Epidermal melanocyte (primary cell): ENCODE data around the gene NPC1.
"Not testable (repeated sequence)": the region's sequence is repeated elsewhere in the genome, so short reads cannot be mapped to it uniquely, and the experiment has no call there.

Experiments
- DNase-seq: peaks from one replicate; pipeline ENCODE4 v3.0.0; 2011; ENCODE audit warnings: low spot score; ENCODE audit not compliant: insufficient read length

The NPC1 gene

DNA sequence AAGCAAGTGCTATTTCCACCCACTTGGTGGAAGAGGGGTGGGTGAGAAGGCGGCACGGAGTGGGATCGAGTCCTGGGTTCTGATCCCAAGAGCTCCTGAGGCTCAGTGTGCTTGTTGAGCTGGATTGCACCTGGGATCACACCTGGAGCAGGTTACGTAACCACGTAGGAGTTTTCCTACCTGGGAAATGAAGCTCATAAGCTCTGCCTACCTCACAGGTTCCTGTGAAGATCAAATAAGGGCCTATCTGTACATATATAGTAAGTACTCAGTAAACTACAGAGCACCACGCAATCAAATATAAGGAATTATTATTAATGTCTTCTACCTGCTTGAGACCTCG, 11.0 kb downstream of the NPC1 start:
- no peak for DNase-seq

DNA sequence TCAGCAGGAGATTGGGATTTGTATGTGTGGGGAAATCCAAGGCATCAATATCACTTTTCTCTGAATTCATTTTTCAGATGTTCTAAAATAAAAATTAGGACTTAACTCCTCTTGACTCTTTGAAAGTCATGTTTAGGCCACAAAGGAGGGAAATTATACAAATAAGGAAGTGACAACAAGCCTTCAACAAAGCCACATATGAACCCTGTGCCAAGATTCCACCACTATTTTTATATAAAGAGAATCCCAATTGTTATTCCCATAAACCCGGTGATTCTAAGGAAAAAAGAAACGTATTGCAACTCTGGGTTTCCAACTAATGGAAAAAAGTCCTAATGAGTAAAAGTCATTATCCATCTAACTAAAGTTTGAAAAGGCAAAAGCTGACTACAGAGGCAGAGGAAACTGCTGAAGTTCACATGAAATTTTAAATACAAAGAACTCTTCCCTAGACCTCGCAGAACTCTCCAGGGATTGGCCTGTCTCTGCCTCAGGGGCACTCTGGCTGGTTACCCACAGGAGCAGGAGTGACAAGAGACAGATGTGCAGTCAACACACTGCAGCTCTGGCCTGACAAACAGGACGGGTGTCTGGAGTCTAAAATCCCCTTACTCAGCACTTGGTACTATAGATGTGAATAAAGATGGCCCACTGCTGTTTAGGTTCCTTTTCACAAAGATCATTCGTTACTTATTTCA, 11.5 kb downstream of the NPC1 start:
- DNase-seq: no peak

DNA sequence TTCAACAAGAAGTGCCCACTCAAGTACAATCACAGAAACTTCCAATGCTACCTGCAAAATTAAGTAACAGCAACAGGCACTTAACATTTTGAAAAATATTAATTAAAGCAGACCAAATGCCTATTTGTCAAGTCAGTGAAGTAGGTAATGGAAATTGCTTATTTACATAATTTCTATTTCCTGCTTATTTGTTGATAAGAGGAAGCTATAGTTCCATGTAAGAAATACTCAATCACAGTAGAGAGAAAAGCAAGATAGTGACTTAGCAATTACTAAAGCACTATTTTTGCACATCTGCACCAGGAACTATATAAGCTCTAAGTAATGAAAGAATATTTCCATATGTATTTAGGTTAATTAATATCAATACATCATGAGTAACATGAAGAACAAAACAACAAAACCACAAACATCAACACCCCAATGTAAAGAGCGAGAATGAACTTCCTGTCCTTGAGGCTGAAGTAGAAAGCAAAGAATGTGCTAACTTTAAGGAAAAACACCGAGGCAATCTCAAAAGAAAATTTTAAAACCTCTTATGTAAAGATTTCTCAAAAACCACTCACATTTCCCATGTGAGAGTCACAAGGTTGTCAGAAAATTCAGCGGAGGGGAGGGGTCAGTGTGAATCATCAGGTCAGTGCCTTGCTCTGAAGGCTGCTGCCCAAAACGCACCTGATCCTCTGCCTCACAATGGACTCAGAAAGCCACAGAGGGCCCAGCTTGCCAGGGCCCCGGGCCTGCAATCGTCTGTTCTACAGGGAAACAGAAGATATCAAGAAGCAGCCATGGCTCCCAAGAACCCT, 12.5 kb downstream of the NPC1 start:
- DNase-seq: no peak

DNA sequence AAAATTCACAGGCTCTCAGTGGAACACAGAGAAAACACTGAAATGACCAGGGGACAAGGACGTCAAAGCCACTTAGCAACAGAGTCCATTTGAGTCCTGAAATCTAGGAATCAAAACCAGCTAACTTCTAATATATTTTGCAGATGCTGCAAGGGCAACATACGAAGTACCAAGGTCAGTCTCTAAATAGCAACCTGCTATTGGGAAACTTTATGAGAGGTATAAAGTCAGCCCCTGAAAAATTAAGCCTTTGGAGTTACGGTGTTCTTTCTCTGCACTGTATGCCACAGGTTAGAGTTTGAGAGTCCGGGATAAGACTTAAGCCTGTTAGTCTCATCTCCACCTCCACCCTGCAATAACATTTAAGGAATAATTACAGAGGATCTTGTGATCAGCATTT, 13.3 kb downstream of the NPC1 start:
- no peak for DNase-seq

DNA sequence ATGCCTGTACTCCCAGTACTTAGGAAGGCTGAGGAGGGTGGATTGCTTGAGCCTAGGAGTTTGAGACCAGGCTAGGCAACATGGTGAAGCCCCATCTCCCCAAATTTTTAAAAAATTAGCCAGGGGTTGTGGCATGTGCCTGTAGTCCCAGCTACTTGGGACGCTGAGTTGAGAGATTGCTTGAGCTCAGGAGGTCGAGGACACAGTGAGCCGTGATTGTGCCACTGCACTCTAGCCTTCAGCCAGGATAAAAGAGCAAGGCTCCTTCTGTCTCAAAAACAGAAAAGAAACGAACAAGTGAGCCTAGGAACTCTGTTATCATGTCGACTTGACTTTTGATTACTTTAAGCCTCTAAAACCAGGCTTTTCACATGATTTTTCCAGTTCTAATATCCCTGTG, 13.7 kb downstream of the NPC1 start:
- no peak for DNase-seq

DNA sequence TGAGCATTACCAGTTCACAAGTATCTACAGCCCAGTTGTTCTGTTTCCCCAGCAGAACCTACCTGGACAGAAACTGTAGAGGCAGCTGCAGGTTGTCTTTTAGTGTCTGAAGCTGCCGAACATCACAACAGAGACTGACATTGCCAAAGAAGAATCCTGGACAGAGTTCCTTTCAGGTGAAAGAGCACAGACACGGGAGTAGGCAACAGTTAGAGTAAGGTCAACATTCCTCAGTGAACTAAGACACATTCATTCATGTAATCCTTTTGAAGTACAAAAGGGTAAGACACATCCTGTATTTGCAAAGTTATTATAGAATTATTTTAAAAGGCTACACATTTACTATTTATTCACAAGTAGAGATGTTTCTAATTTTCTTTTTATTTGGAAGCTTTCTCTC, 14.3 kb downstream of the NPC1 start:
- DNase-seq: no peak

DNA sequence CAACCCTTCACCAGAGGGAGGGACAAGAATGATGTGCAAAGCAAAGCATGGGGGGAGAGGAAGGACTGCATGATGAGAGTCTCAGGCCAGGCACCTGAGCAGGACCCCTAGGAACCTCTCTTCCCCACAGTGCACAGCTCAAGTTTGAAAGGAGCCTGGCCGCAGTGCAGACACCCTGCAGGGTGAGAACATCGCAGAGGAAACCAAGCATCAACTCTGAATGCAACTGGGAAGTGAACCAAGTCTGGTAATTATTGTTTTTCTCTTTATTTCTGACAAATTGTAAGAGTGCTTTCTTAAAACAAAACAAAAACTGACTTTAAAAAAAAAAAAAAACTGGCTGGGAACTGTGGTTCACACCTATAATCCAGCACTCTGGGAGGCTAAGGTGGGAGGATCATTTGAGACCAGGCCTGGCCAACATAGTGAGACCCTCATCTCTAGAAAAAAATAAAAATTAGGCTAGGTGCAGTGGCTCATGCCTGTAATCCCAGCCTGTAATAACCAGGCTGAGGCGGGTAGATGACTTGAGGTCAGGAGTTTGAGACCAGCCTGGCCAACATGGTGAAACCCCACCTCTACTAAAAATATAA, 15.3 kb downstream of the NPC1 start:
- no peak for DNase-seq

DNA sequence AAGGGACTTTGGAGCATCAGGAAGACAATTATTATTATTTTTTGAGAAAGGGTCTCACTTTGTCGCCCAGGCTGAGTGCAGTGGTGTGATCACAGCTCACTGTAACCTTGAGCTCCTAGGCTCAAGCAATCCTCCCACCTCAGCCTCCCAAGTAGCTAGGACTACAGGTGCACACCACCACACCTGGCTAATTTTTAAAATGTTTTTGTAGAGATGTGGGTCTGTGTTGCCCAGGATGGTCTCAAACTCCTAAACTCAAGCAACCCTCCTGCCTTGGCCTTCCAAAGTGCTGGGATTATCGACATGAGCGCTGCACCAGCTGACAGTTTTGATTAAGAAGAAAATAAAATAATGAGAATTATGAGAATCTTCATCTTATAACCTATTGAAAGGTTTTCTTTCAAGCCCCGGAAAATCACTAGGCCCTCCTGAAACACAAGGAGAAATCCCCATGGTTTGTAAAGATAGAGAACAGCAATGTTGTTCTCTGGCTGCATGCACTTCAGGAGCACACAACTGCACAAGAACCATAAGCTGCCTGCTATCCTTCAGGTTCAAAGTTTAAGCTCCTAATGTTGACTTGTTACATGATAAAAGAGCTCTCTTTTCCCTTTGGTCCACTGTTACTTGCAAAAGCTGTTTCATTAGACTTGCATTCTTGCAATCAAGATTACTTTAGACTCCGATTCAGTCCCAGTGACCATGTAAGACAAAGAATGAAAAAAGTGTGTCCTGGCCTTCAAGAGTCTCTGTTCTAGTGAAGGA, 16.8 kb downstream of the NPC1 start:
- no peak for DNase-seq

DNA sequence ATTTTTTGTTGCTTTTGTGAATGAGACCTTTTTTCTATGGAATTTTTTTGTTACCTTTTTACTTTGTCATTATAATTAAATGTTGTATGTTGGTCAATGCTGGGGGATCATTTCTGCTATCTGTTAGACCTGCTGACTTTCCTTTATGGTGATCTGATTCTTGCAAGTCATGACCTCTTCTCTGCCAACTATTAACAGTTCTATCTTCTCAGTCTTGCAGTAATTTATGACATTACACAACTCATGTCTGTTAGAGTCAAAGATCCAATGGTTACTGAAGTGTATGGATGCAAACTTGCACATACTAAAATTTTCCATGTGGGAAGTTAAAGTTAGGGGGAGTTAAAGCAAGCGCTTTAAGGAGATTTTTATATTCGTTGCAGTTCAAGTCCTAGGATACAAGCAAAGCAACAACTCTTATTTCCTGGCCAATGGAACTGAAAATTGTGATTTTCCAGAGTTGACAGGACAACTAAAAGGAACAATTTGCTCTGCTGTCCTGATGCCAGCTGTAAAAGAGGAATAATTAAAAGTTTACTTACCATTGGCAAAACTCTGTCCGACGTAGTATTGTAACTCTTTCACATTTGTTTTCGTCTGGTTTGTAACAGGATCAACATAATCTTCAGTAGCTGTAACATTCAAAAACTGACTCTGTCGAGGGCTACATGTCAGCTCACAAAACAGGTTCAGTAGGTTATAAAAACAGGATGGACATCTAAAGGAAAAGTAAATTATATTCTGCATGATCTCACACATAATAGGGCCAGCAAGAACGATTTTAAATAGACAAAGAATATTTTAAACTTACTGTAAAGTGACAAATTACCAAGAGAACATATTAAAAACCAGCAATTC, 17.8 kb downstream of the NPC1 start:
- DNase-seq: no peak

DNA sequence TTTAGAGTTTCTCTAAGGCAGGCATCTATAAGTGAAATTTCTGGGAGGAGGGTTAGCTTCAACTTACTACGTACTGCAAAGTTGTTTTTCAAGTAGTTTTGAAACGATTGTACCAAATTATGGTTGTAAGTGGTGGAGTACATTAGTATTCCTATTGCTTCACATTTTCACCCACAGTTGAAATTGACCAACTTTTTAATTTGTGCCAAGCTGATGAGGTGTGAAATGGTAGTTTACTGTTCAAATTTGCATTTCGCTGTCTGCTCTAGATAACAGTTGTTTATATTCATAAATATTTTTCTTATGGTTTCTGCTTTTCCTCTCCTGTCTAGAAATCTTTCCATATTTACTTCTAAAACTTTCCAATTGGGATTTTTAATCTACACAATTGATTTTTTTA, 18.6 kb downstream of the NPC1 start:
- DNase-seq: no peak

DNA sequence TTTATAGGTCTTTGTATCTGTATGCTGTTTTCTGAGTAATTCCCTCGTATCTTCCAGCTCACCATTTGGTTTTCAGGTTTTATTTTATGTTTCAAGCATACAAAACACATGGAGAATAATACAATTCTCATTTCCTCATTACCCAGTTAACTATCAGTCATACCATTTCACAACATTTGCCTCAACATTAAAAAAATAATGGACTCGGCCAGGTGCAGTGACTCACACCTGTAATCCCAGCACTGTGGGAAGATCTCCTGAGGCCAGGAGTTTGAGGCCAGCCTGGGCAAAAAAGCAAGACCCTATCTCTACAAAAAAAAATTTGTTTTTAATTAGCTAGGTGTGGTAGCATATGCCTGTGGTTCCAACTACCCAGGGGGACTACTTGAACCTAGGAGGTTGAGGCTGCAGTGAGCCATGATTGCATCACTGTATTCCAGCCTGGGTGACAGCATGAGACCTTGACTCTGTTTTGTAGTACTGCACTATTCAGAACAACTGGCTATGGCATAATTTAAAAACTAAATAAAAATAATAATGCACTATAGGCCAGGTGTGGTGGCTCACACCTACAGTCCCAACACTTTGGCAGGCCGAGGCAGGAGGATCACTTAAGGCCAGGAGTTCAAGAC, 20.3 kb downstream of the NPC1 start:
- no peak for DNase-seq

DNA sequence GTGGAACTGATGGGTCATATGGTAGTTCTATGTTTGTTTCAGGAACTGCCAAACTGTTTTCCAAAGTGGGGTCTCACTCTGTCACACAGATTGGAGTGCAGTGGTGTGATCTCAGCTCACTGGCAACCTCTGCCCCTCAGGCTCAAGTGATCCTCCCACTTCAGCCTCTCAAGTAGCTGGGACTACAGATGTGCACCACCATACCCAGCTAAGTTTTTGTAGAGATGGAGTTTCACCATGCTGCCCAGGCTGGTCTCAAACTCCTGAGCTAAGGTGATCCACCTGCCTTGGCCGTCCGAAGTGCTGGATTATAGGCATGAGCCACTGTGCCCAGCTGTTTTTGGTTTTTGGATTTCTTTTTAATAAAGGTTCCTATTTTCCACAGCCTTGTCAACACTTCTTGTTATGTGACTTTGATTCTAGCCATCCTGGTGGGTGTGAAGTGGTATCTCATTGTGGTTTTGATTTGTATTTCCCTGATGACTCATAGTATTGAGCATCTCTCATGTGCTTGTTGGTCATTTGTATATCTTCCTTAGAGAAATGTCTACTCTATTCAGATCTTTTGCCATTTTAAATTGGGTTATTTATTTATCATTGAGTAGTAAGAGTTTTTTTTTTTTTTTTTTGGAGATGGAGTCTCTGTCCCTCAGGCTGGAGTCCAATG, 22.8 kb downstream of the NPC1 start:
- no peak for DNase-seq

DNA sequence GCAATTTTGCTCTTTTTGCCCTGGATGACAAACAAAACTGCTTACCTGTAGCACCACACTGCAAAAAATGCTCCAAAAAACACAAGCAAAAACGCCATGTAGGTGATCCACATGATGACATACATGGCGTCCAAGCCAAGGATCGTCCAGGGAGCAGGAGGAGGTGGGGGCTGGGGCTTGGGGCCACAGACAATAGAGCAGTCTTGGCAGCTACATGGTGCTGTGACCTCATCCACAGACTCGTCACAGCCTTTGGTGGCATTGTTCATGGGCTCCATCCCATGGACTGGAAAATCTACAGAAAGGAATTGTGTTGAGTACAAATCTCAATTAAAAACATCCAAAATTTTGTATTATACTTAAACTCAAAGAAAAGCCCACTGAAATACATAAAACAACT, 26.1 kb downstream of the NPC1 start:
- no peak for DNase-seq

DNA sequence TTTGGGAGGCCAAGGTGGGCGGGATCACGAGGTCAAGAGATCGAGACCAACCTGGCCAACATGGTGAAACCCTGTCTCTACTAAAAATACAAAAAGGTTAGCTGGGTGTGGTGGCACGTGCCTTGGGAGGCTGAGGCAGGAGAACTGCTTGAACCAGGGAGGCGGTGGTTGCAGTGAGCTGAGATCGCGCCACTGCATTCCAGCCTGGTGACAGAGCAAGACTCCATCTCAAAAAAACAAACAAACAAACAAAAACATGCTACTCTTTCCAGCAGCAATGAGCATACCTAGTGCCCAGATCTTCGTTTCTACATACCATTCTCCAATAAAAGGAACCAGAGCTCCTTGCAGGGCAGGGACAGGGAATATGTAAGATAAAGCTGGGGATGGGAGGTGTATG, 28.8 kb downstream of the NPC1 start:
- not testable (repeated sequence) for DNase-seq

DNA sequence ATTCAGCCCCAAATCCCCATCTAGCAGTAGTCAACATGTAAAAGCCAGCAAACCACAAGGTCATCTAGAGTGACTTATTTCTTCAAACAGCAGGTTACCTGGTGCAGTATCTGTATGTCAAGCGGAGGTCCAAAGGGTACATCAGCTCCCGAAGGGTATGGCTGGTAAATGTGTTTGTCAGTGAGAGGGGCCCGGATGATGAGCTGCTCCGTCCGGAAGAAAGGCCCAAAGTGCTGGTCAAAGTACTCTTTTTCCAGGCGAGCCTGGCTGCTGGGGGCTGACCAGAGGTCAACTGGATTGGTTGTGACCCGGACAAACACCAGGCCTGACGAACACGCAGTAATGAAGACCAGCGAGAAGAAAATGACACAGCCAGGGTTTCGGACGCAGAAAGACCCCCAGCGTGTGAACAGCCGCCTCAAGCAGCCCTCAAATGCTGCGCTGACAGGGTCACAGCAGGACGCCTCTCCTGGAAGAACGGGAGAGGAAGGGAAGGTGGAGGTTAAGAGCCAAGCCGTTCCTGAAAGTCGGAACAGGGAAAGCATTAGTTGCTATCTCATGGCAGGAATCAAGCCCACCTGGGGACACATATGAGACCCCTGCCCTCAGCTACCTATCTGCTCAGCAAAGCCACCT, 30.0 kb downstream of the NPC1 start:
- no peak for DNase-seq

DNA sequence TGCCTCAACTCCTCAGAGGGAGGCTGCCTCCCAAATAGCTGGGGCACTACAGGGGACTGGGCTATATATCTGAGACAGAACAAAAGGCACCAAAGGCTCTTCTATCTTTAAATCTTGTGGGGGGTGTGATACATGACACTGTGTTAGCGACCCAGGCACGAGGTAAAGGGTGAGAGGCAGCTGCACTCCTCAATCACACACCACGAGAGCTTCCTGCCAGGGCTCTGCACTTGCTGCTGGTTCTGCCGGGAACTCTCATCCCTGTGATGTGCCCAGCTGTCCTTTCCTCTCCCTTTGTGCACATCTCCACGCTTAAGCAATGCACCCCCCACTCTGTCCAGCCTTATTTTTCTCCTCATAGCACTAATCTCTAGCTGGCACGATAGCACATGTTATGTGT, 32.4 kb downstream of the NPC1 start:
- DNase-seq: no peak

DNA sequence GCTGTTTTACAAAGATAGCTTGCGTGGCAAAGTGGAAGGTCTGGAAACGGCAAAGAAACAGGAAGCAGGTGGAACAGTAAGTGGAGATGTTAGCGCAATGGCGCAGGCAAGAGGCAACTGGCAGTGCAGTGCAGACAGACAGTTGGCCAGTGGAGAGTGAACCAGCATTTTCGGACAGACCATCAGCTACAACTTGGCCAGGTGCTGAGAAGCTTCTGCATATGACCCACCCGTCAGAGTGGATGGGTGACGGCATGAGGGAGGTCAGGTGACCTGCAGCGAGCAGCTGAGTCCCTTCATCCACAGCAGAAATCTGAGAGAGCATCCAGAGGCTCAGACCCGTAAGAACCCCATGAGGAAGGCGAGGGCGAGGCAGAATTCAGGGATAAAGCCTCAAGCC, 33.8 kb downstream of the NPC1 start:
- no peak for DNase-seq

DNA sequence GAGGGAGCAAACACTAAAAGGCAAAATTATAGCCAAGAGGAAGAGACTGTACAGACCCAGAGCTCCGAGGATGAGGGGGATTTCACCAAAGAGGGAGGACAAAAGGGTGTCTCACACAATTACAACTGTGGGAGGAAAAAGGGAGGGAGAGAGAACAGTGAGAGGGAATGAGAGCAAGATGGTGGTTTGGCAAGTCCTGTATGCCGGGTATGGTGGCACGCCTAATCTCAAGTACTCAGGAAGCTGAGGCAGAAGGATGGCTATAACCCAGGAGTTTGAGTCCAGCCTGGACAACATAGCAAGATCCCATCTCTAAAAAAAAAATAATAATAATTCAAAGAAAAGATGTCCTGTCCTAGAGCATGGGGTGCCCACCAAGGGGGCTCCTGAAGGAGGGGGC, 34.3 kb downstream of the NPC1 start:
- DNase-seq: no peak

DNA sequence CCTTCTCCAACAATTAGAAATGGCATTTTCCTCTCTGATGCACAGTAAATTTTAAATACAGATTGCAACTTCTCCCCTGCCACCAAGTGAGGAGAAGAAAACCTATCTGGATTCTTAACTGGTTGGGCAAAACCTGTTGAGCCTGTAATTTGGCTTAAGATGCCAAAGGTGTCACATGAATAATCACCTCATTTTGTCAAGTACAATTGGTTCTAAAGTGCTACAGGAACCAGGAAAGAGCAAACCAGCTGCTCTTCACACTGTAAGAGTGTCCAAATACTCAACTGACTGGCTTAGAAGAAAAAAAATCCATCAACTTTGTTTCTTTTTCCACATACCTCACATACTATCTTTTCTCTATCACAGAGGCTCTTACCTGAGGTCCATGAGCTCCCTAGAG, 35.4 kb downstream of the NPC1 start:
- no peak for DNase-seq

DNA sequence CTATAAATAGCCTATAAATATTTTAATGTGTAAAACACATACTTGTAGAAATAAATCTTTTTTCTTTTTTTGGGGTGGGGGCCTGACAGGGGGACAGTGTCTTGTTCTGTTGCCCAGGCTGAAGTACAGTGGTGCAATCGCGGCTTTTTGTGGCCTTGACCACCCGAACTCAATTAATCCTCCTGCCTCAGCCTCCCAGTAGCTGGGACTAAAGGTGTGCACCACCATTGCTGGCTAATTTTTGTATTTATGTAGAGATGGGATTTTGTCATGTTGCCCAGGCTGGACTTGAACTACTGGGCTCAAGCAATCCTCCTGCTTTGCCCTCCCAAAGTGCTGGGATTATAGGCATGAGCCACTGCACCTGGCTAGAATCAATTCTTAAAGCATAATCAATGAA, 37.6 kb downstream of the NPC1 start:
- no peak for DNase-seq
